GM12892 (cell line): ENCODE measurements around the gene KRT31.

Source experiments
- POLR2A ChIP-seq: IDR thresholded peaks from 2 replicates; pipeline ENCODE4 v1.6.1; 2011; ENCODE audit warnings: low read depth, low read length, control low read depth
- POLR2AphosphoS5 ChIP-seq: IDR thresholded peaks from 2 replicates; pipeline ENCODE4 v1.6.1; 2011; ENCODE audit warnings: low read depth, low read length, control low read depth

DNA sequence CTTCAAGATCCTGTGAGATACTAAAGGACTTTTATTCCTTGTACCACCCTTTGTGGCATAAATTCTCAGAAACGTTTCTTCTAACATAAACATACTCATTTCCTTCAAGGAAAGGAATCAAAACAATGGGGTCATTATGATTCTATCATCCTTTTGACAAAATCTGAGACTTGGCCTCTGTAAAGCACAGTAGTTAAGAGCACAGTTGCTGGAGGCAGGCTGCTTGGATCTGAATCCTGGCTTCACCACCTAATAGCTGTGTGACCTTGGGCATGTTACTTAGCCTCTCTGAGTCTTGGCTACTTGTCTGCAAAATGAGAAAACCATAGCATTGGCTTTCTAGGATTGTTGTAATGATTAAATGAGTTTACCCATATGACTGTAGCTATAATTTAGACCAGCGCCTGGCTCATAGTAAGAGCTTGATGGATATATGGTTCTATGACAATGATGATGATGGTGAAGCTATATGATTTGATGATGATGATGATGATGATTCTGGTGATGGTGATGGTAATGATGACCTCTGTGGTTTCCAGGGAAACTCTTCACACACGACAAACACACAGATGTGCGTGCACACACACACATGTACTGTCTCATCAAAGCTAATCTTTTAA, 6.1 kb upstream of the KRT31 start:
- TF ChIP-seq POLR2A (no peak), POLR2AphosphoS5 (no peak)
